Measurements from ENCODE around the gene OSBP. TPM values are rescaled to one million over a fixed set of nuclear protein-coding genes. Genes with fewer than 3 reads are reported as not detected.

The OSBP gene
- total and polyA plus RNA-seq, 2 donors (not counting 1 experiment from before 2014, with no cell fraction given): 12.6 to 40.2 TPM

DNA sequence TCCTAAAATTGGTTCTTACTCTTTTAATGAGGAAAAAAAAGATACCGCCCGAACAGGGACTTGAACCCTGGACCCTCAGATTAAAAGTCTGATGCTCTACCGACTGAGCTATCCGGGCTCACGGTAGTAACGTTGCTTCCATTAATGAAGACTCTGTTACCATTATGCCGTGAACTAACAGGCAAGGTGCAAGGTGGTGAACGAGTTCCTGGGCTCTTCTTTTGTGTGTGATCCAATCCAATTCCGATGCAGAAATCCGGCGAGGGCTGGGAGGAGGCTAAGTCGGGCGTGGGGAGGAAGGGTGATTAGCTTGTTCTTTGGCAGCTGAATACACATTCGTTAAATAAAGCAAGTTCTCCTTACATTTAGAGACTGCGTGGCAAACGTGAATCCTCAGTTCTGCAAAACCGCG, 55.3 kb downstream of the OSBP start:
- ChIA-PET POLR2A (interaction anchor here (0.6 to 2.1 kb wide), 7 partner anchors 50 to 1510 kb away, joined by 3 to 8 read pairs (median 3); partner anchors contain the start of genes OSBP and PATL1), CTCF (interaction anchor here (1.2 to 5.4 kb wide), 3 partner anchors 9 to 109 kb away, joined by 4 to 22 read pairs (median 18); partner anchors contain the start of gene PATL1)
- Histone ChIP-seq H3K36me3 (replicated peaks in 1 of 2; ENCODE audit: control extremely low read depth in 1 of 2, control insufficient read depth in 1 of 2, extremely low read depth in 1 of 2, insufficient read depth in 2 of 2, low read length in 1 of 2) (no peaks in the 10 kb centered on the region), H3K9me3 (ENCODE audit: control extremely low read depth in 1 of 3, control insufficient read depth in 2 of 3, insufficient read depth in 1 of 3, low read length in 2 of 3) (peaks cover 0 to 1% (median 0%) of the 10 kb centered on the region in 3 donors), H3K79me2 (ENCODE audit: control insufficient read depth, insufficient read depth, low read length) (no peaks in the 10 kb centered on the region), H3K4me1 (ENCODE audit: control insufficient read depth in 2 of 2, insufficient read depth in 2 of 2, low read length in 2 of 2) (peaks cover 28 to 49% of the 10 kb centered on the region in 2 donors), H3K27me3 (replicated peaks in 1 of 4; ENCODE audit: control extremely low read depth in 1 of 4, control insufficient read depth in 3 of 4, insufficient read depth in 4 of 4, low read length in 3 of 4) (peaks cover 0 to 8% (median 3%) of the 10 kb centered on the region in 4 experiments), H3K4me2 (replicated peaks; ENCODE audit: low read depth, low read length, poor library complexity, severe bottlenecking) (peak overlapping the region; percentile 85), H4K20me1 (ENCODE audit: control insufficient read depth, insufficient read depth, low read length, poor library complexity, severe bottlenecking) (no peaks in the 10 kb centered on the region), H3K9ac (ENCODE audit: low read length) (peak overlapping the region; percentile 75), H2AFZ (ENCODE audit: insufficient read depth, low read depth, low read length, poor library complexity, severe bottlenecking) (peak overlapping the region; percentile 82), H3K27ac (ENCODE audit: low read length in 2 of 2) (peak overlapping the region; percentile 72 to 84), H3K4me3 (ENCODE audit: control extremely low read depth in 1 of 5, extremely low read depth in 1 of 5, insufficient read depth in 1 of 5, low read depth in 2 of 5, low read length in 4 of 5) (peak overlapping the region; percentile 84 to 98 (median 92))
- H3K9me3 Mint-ChIP-seq (ENCODE audit: insufficient read depth): no peaks in the 10 kb centered on the region
- peaks cover 47% of the 10 kb centered on the region for H3K4me1 Mint-ChIP-seq
- ATAC-seq (ENCODE audit: low read depth) (peak; percentile 37), DNase-seq (peak; percentile 88)
- H3K27ac Mint-ChIP-seq: peak overlapping the region; percentile 98
- H3K27me3 Mint-ChIP-seq: no peaks in the 10 kb centered on the region
- intact Hi-C loops (cut with micrococcal nuclease): loop anchor here (1.0 to 10.0 kb wide), 4 partner anchors 10 to 985 kb away; partner anchors contain the start of genes LPXN, PATL1 and ZFP91
- peak overlapping the region; percentile 95 for H3K4me3 Mint-ChIP-seq
- TF ChIP-seq CTCF (IDR thresholded peaks at IDR 0.05): no peak
- no peak for TF ChIP-seq EZH2 (IDR thresholded peaks at IDR 0.05; ENCODE audit: borderline replicate concordance, insufficient read depth, low read depth, low read length, poor library complexity, severe bottlenecking)
- WGBS (ENCODE audit: insufficient coverage): 0% methylated on average over 14 of the region's 18 CpGs

GRCh38 chr11:59559886-59560285, 55.7 kb downstream of the OSBP start:
- H3K27me3 ChIP-seq (replicated peaks in 1 of 4; ENCODE audit: control extremely low read depth in 1 of 4, control insufficient read depth in 3 of 4, insufficient read depth in 4 of 4, low read length in 3 of 4): peaks cover 0 to 8% (median 3%) of the 10 kb centered on the region in 4 experiments
- no peaks in the 10 kb centered on the region for H3K36me3 ChIP-seq (replicated peaks in 1 of 2; ENCODE audit: control extremely low read depth in 1 of 2, control insufficient read depth in 1 of 2, extremely low read depth in 1 of 2, insufficient read depth in 2 of 2, low read length in 1 of 2)
- Mint-ChIP-seq H3K4me3 (peak overlapping the region; percentile 95), H3K27me3 (no peaks in the 10 kb centered on the region), H3K9me3 (ENCODE audit: insufficient read depth) (no peaks in the 10 kb centered on the region), H3K27ac (peak overlapping the region; percentile 98), H3K4me1 (peaks cover 47% of the 10 kb centered on the region)
- H3K9me3 ChIP-seq (ENCODE audit: control extremely low read depth in 1 of 3, control insufficient read depth in 2 of 3, insufficient read depth in 1 of 3, low read length in 2 of 3): peaks cover 0 to 1% (median 0%) of the 10 kb centered on the region in 3 donors
- WGBS (ENCODE audit: insufficient coverage): 79% methylated on average over 6 of the region's 8 CpGs
- peaks cover 28 to 49% of the 10 kb centered on the region in 2 donors for H3K4me1 ChIP-seq (ENCODE audit: control insufficient read depth in 2 of 2, insufficient read depth in 2 of 2, low read length in 2 of 2)
- peak overlapping the region; percentile 84 to 98 (median 92) for H3K4me3 ChIP-seq (ENCODE audit: control extremely low read depth in 1 of 5, extremely low read depth in 1 of 5, insufficient read depth in 1 of 5, low read depth in 2 of 5, low read length in 4 of 5)
- ChIA-PET CTCF (interaction anchor here (1.2 to 5.4 kb wide), 3 partner anchors 9 to 109 kb away, joined by 4 to 22 read pairs (median 18); partner anchors contain the start of gene PATL1), POLR2A (interaction anchor here (0.6 to 2.1 kb wide), 3 partner anchors 56 to 1511 kb away, joined by 3 to 6 read pairs (median 3); partner anchors contain the start of gene OSBP)
- H3K79me2 ChIP-seq (ENCODE audit: control insufficient read depth, insufficient read depth, low read length): no peaks in the 10 kb centered on the region
- DNase-seq: no peak
- intact Hi-C loops (cut with micrococcal nuclease): loop anchor here (1.0 to 10.0 kb wide), 6 partner anchors 10 to 985 kb away; partner anchors contain the start of genes DTX4, LPXN, PATL1 and STX3
- H2AFZ ChIP-seq (ENCODE audit: insufficient read depth, low read depth, low read length, poor library complexity, severe bottlenecking): peak overlapping the region; percentile 82
- H3K27ac ChIP-seq (ENCODE audit: low read length in 2 of 2): peak overlapping the region in 1 of 2 donors; percentile 84
- no peak for ATAC-seq (ENCODE audit: low read depth)
- no peaks in the 10 kb centered on the region for H4K20me1 ChIP-seq (ENCODE audit: control insufficient read depth, insufficient read depth, low read length, poor library complexity, severe bottlenecking)
- TF ChIP-seq EZH2 (IDR thresholded peaks at IDR 0.05; ENCODE audit: borderline replicate concordance, insufficient read depth, low read depth, low read length, poor library complexity, severe bottlenecking): no peak
- no peak for TF ChIP-seq CTCF (IDR thresholded peaks at IDR 0.05)
- peak overlapping the region; percentile 85 for H3K4me2 ChIP-seq (replicated peaks; ENCODE audit: low read depth, low read length, poor library complexity, severe bottlenecking)
- H3K9ac ChIP-seq (ENCODE audit: low read length): peak overlapping the region; percentile 75

Measured in B cell (primary cell).